GM21360 (cell line): ENCODE results near the gene C22orf39.

Source experiments
- ATAC-seq: cut with Tn5 transposase; IDR thresholded peaks from one replicate; pipeline ENCODE4 v1.9.1; 2021; ENCODE audit warnings: mild to moderate bottlenecking, moderate library complexity; ENCODE audit not compliant: unreplicated experiment

Gene C22orf39

GRCh38 chr22:19477321-19478044, 30.0 kb upstream of the C22orf39 start:
- ATAC-seq: no peak

- no peak for ATAC-seq
These were observed 28.5 kb upstream of the C22orf39 start for GRCh38 chr22:19476023-19476422.

GRCh38 chr22:19473578-19473977, 26.1 kb upstream of the C22orf39 start:
- ATAC-seq: no peak

- ATAC-seq: no peak
These were observed 24.7 kb upstream of the C22orf39 start for GRCh38 chr22:19472233-19472632.

- no peak for ATAC-seq
These were observed 24.1 kb upstream of the C22orf39 start for GRCh38 chr22:19471572-19471971.

GRCh38 chr22:19470010-19470409, 22.5 kb upstream of the C22orf39 start:
- no peak for ATAC-seq

- no peak for ATAC-seq
These were observed 21.9 kb upstream of the C22orf39 start for GRCh38 chr22:19469421-19469820.

GRCh38 chr22:19467912-19468311, 20.4 kb upstream of the C22orf39 start:
- no peak for ATAC-seq

GRCh38 chr22:19466848-19467752, 19.6 kb upstream of the C22orf39 start:
- ATAC-seq: no peak

GRCh38 chr22:19466126-19466716, 18.7 kb upstream of the C22orf39 start:
- no peak for ATAC-seq

- ATAC-seq: no peak
These were observed 17.5 kb upstream of the C22orf39 start for GRCh38 chr22:19464975-19465374.

- ATAC-seq: no peak
These were observed 17.0 kb upstream of the C22orf39 start for GRCh38 chr22:19464546-19464945.

- no peak for ATAC-seq
These were observed 16.3 kb upstream of the C22orf39 start for GRCh38 chr22:19463491-19464469.

- ATAC-seq: no peak
These were observed 15.5 kb upstream of the C22orf39 start for GRCh38 chr22:19463008-19463407.

- ATAC-seq: no peak
These were observed 14.0 kb upstream of the C22orf39 start for GRCh38 chr22:19461506-19461905.

GRCh38 chr22:19460036-19460435, 12.5 kb upstream of the C22orf39 start:
- no peak for ATAC-seq

- no peak for ATAC-seq
These were observed 10.4 kb upstream of the C22orf39 start for GRCh38 chr22:19457828-19458428.

GRCh38 chr22:19456541-19456940, 9.0 kb upstream of the C22orf39 start:
- ATAC-seq: no peak

- no peak for ATAC-seq
These were observed 8.3 kb upstream of the C22orf39 start for GRCh38 chr22:19455585-19456370.
